GM12891 (cell line): ENCODE measurements around the gene FAM210A.

ENCODE experiments used
- POLR2A ChIP-seq: IDR thresholded peaks from 2 replicates; pipeline ENCODE4 v1.6.1; 2011; ENCODE audit warnings: low read depth, low read length, control low read depth
- POLR2AphosphoS5 ChIP-seq: IDR thresholded peaks from 2 replicates; pipeline ENCODE4 v1.6.1; 2011; ENCODE audit warnings: low read depth, low read length, control low read depth
- SPI1 ChIP-seq: IDR thresholded peaks from 2 replicates; pipeline ENCODE4 v1.6.1; 2011; ENCODE audit warnings: low read depth, low read length, control low read depth

GRCh38 chr18:13640266-13640860 lies 86.0 kb downstream of the FAM210A start:
- TF ChIP-seq POLR2AphosphoS5 (no peak), SPI1 (no peak), POLR2A (no peak)
